Pons (tissue), 1 donor: ENCODE data around the gene CRTC3.

Source experiments
- DNase-seq: peaks from one replicate; pipeline ENCODE4 v3.0.0-alpha.2; 2016; ENCODE audit warnings: low spot score

CRTC3 gene

GRCh38 chr15:90563463-90563862, 33.7 kb downstream of the CRTC3 start:
- DNase-seq: peak; percentile 56

GRCh38 chr15:90564051-90564450, 34.3 kb downstream of the CRTC3 start:
- peak; percentile 72 for DNase-seq

- no peak for DNase-seq
Measured at GRCh38 chr15:90564590-90564989, 34.9 kb downstream of the CRTC3 start.

GRCh38 chr15:90565866-90566265, 36.1 kb downstream of the CRTC3 start:
- DNase-seq: no peak

GRCh38 chr15:90570643-90571042, 40.9 kb downstream of the CRTC3 start:
- DNase-seq: no peak

- peak; percentile 97 for DNase-seq
Measured at GRCh38 chr15:90571063-90571541, 41.4 kb downstream of the CRTC3 start.

GRCh38 chr15:90572893-90573292, 43.2 kb downstream of the CRTC3 start:
- DNase-seq: no peak

GRCh38 chr15:90576711-90577389, 47.1 kb downstream of the CRTC3 start:
- no peak for DNase-seq

- no peak for DNase-seq
Measured at GRCh38 chr15:90579213-90579612, 49.5 kb downstream of the CRTC3 start.

GRCh38 chr15:90580099-90580498, 50.4 kb downstream of the CRTC3 start:
- DNase-seq: no peak

GRCh38 chr15:90580541-90580940, 50.8 kb downstream of the CRTC3 start:
- no peak for DNase-seq

- DNase-seq: peak; percentile 62
Measured at GRCh38 chr15:90580946-90581345, 51.2 kb downstream of the CRTC3 start.

- DNase-seq: no peak
Measured at GRCh38 chr15:90581771-90582352, 52.1 kb downstream of the CRTC3 start.

- DNase-seq: no peak
Measured at GRCh38 chr15:90582553-90582952, 52.8 kb downstream of the CRTC3 start.

GRCh38 chr15:90583471-90584252, 53.9 kb downstream of the CRTC3 start:
- peak; percentile 97 for DNase-seq

GRCh38 chr15:90584841-90585240, 55.1 kb downstream of the CRTC3 start:
- DNase-seq: no peak

GRCh38 chr15:90585863-90586262, 56.1 kb downstream of the CRTC3 start:
- peak; percentile 44 for DNase-seq

- DNase-seq: no peak
Measured at GRCh38 chr15:90586948-90587347, 57.2 kb downstream of the CRTC3 start.

GRCh38 chr15:90588427-90588826, 58.7 kb downstream of the CRTC3 start:
- DNase-seq: peak; percentile 44

GRCh38 chr15:90591524-90591923, 61.8 kb downstream of the CRTC3 start:
- DNase-seq: no peak

- no peak for DNase-seq
Measured at GRCh38 chr15:90592131-90592881, 62.6 kb downstream of the CRTC3 start.

GRCh38 chr15:90593499-90594158, 63.9 kb downstream of the CRTC3 start:
- no peak for DNase-seq
